ENCODE results near the gene ALKBH4.

Gene ALKBH4

GRCh38 chr7:102426268-102427018 is 38.2 kb downstream of the ALKBH4 start:
- peak; percentile 82 for DNase-seq

- peak; percentile 91 to 92 for DNase-seq
Measured at GRCh38 chr7:102425639-102426267, 38.9 kb downstream of the ALKBH4 start.

- no peak for DNase-seq
Measured at GRCh38 chr7:102424787-102425218, 39.9 kb downstream of the ALKBH4 start.

DNA sequence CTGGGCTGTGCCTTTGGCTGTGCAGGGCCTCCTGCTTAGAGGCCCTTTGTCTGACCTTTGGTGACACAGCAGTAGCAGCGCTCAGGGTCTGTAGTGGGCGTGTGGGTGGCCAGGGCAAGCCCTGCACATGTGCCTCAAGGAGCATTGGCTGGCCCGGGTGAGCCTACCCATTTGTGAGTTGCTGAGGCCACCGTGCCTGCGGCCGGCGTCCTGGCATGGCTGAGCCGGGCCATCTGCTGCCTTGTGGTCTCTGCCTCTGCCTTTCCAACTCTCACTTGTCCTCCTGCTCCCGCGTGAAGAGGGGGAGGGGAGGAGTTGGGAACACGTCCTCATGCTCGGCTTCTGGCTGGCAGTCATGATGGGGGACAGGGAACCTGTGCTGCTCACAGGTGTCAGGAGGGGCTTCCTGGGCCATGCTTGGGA is 40.5 kb downstream of the ALKBH4 start:
- DNase-seq, result no peak

GRCh38 chr7:102421706-102422240 is 42.9 kb downstream of the ALKBH4 start:
- no peak for DNase-seq

DNA sequence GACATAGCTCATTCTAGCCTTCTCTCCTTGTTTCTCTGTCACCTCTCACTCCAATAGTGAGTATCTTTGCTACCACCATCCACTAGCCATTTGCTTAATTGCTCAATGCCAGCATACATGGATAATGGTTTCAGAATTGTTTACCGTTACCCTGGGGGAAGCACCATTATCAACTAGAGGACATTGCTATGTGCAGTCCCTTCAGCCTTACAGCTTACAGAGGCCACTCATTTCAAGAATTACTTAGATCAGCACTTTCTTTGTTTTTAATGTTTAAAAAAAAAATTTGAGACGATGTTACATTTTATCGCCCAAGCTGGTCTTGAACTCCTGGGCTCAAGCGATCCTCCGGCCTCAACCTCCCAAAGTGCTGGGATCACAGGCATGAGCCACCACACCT is 46.1 kb downstream of the ALKBH4 start:
- no peak for DNase-seq

DNA sequence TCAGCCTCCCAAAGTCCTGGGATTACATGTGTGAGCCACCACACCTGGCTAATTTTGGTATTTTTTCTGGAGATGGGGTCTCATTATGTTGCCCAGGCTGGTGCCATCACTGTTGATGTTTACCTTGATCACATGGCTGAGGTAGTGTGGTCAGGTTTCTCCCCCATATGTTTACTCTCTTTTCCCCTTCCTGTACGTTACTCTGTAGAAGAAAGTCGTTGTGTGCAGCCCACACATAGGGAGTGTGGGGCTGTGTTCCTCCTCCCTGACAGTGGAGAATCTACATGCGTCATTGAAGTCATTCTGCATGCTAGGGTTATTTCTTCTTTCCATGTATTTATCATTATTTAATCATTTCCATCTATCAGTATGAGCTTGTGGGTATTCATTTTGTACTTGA is 47.6 kb downstream of the ALKBH4 start:
- peak in 1 of 2 donors; percentile 38 for DNase-seq

GRCh38 chr7:102416406-102416805 is 48.3 kb downstream of the ALKBH4 start:
- DNase-seq, result peak in 1 of 2 donors; percentile 19

DNA sequence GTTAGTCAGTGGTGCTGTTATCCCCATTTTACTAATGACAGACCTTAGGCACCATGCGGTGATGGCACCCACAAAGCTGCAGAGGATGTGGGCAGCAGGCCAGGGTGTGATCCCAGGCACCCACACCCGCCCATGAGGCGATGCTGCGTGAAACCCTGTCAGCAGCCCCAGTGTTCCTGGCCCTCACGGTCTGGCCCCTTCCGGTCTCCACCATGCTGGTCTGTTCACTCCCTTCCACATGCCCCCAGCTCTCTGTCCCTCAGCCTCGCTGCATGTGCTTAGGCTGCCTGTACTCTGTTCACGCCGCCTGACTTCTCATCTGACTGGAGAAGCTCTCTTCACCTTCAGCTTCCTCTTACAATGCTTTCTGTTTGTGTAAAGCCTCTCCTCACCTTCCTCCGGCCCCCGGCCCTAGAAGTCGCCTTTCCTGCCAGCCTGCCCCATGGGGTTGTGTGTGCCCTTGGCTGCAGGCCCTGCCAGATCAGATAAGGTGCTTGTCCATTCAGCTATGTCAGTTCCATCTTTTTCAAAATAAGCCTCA is 48.9 kb downstream of the ALKBH4 start:
- peak; percentile 47 to 68 for DNase-seq

- no peak for DNase-seq
Measured at GRCh38 chr7:102413611-102414010, 51.1 kb downstream of the ALKBH4 start.

DNA sequence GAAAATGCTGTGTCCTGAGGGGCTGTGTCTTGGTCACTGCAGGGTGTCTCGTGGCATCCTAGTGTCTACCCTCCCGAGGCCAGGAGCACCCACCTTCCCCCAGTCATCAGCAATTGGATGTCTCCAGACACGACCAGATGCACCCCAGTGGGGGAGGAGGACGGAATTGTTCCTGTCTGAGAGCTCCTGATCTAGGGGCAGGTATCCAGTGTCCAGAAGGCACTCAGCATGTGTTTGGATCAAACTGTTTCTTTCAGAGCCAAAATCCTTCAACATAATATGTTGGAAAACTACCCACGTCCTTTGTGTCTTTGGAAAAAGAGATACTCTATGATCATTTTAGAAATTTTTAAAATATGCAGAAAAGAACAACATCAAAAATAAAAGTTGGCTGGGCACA is 51.6 kb downstream of the ALKBH4 start:
- DNase-seq, result no peak

DNA sequence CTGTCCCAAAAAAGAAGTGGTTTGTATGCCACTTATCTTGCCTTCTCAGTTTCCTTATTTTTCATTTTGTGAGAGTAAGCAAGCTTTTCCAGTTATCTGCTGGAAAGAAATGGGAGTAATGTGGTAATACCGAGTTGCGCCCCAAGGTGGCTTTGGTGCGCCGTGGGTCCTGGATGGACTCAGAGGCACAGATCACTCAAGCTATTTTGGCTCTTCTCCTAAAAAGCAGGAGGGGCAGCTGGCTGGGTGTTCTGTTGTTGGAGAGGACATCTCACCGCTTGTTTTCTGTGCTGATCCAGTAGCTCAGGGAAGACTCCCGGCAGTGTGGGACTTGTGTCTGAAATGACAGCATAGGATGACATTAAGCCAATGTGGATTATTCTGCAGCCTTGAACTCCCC is 52.1 kb downstream of the ALKBH4 start:
- peak; percentile 45 to 58 for DNase-seq

DNA sequence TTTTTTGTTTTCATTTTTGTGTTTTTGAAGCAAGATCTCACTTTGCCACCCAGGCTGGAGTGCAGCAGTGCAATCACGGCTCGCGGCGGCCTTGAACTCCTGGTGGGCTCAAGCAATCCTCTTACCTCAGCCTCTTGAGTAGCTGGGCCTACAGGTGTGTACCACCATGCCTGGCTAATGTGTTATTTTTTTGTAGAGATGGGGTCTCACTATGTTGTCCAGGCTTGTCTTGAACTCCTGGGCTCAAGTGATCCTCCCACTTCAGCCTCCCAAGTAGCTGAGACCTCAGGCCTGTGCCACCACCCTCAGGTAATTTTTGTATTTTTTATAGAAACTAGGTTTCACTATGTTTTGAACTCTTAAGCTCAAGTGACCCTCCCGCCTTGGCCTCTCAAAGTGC is 53.7 kb downstream of the ALKBH4 start:
- no peak for DNase-seq

DNA sequence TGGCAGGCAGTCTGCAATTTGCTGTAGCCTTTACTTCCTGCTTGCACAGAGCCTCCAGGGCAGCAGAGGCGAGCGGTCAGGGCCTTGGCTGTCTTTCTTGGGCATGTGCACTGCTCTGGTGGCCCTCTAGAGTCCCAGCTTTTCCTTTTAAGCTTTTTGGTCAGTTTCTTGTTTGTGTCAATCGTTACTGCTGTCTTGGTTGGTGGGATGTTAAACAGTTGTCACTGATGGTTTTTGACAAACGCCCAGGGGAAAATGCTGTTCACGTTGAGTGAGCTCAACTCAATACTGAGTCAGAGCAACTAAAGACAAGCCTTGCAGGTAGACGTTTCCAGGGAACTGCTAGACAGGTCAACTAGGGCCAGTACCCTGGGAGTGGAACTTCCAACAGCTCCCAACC is 54.5 kb downstream of the ALKBH4 start:
- DNase-seq, result no peak

DNA sequence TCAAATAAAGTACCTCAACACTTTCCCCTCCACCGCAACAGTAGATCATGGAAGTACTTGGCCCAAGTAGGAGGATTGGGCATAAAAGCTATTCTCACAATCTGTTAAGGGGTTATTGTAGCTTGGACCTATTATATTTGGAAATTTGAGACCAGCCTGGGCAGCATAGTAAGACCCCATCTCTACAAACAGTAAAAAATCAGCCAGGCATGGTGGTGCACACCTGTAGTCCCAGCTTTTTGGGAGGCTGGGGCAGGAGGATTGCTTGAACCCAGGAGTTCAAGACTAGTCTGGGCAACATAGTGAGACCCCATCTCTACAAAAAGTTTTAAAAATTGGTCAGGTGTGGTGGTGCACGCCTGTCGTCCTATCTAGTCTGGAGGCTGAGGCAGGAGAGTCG is 55.3 kb downstream of the ALKBH4 start:
- no peak for DNase-seq

DNA sequence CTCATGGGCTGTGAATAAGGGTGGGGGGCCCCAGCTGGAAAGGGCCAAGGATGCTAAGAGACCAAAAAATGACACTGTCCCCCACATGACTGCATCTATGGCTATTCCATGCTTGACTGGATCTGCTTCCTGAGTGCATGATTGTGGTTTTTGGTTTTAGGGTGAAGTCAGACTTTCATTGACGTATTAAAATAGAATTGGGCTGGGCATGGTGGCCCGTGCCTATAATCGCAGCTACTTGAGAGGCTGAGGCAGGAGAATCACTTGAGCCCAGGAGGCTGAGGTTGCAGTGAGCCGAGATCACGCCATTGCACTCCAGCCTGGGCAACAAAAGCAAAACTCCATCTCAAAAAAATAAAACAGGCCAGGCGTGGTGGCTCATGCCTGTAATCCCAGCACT is 56.1 kb downstream of the ALKBH4 start:
- peak in 1 of 2 donors; percentile 19 for DNase-seq

- DNase-seq, result no peak
Measured at GRCh38 chr7:102407910-102408309, 56.8 kb downstream of the ALKBH4 start.

Measured in CD4-positive, alpha-beta T cell treated with Interferon alpha-2 for 1 hour (primary cell).